ENCODE measurements around the gene SLC46A3.
"Not testable (repeated sequence)": the region's sequence is repeated elsewhere in the genome, so short reads cannot be mapped to it uniquely, and the experiment has no call there.

SLC46A3 gene, protein sequence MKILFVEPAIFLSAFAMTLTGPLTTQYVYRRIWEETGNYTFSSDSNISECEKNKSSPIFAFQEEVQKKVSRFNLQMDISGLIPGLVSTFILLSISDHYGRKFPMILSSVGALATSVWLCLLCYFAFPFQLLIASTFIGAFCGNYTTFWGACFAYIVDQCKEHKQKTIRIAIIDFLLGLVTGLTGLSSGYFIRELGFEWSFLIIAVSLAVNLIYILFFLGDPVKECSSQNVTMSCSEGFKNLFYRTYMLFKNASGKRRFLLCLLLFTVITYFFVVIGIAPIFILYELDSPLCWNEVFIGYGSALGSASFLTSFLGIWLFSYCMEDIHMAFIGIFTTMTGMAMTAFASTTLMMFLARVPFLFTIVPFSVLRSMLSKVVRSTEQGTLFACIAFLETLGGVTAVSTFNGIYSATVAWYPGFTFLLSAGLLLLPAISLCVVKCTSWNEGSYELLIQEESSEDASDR

DNA sequence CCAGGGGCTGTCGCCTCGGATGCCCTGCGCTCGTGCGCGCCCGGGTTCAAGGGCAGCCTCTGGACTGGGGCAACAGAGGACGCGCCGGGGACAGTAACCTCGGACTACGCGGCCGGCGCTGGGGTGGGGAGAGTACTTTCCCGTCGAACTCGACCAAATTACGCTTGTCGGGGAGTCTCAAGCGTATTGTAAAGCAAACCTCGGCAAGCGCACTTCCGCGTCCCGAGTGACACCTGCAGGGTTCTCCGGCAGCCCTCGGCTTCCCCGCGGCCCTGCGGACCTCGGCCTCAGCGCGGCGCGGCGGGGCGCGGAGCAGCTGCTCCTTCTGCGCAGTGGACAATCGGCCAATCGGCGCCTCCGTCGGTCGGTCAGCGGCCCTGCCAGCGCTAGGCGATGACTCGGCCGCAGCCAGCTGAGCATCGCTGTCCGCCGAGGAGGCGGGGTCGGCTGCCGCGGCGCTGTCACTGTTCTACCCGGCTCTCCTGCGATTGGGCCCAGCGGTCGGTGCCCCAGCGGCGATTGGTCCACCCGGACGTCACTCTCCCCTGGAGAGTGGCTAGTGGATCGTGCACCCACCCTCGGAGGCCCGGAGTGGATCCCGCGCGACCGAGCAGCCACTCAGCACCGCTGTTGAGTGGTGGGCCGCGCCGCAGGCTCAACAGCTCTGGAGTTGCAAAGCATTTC lies at the start of gene SLC46A3:
SLC46A3 (minus strand) TSS at position 428 of the 684 bp plus-strand sequence. CDS start 972 bp downstream, outside the sequence.
- DNase-seq, result peak; percentile 59

DNA sequence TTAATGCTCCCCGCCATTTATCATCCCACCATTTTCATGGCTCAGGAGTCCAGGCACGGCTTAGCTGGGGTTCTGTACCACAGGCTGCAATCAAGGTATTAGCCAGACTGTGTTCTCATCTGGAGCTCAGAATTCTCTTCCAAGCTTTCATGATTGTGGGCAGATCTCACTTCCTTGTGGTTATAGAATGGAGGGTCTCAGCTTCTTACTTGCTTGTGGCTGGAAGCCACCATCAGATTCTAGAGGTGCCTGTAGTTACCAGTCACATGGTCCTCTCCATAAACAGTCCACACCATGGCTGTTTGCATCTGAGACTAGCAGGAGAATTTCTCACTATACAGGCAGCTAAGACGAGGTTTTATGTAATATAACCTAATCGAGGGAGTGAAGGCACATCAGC lies 45.1 kb upstream of the SLC46A3 start:
- no peak for DNase-seq

DNA sequence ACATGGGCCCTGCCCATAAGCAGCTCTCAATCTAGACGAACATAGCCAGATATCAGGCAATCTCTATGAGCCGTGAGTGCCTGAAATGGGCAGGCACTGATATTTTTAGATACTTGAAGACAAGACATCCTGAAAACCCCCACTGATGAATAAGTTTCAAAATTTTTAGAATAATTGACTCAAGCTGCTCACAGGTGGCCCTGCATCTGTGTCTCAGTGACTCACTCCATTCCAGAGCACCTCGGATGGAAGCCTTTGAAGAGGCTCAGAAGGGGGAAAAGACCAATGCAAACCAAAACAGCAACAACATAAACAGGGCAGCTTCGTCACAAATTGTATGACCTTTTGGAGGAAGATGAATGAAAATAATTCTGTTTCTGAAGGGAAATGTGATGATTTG lies 42.8 kb upstream of the SLC46A3 start:
- DNase-seq, result no peak

DNA sequence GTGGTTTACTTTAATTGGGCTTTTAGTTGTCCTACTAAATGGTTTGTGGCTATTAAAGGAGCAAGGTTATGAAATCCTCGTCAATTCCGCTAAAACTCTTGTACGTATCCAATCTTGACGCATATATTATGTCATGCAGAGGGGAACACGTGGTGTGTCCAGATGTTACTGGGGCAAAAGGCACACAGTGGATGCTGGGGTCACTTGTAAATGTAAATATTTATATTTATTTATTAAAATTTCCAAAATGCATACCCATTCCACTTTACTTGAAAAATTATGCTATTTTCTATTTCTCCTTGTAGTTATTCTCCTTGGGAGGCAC lies 36.7 kb upstream of the SLC46A3 start:
- DNase-seq, result no peak

DNA sequence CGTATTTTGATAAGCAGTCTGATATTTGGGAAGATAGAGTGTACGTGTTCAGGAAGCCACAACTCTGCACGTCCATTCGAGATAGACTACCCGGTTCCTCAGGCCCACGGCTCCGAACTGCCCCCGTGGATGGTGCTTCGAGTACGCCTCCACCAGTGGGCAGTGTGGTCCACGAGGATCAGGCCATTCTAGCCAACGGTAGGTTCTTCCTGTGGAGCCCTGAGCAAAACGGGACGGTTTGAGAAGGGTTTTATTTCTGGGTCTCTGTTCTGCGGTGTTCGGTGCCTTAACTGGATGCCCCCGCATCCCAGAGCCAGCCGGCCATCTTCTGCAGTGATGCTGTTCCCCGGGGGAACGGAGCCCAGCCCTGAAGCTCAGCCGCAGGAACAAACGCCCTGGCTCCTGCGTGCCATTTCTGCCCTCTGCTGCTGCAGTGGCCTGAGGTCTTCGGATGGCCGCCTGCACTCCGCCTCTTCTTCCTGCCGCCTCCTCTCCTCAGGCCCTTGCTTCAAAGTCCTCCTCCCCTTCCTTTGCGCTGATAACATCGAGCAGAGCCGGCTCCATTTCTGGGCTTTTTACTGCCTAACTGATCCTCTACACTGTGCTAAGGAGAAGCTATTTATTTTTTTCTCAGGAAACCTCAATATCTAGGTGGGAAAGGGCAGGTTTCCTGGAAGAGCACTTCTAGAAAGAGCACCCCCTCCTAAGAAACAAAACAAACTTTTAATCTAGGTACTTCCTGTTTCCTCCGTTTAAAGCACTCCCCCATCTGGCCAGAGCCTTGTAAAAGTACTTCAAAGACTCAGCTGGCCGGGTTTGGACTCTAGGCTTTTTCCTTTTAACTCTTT lies 36.2 kb upstream of the SLC46A3 start:
- no peak for DNase-seq

DNA sequence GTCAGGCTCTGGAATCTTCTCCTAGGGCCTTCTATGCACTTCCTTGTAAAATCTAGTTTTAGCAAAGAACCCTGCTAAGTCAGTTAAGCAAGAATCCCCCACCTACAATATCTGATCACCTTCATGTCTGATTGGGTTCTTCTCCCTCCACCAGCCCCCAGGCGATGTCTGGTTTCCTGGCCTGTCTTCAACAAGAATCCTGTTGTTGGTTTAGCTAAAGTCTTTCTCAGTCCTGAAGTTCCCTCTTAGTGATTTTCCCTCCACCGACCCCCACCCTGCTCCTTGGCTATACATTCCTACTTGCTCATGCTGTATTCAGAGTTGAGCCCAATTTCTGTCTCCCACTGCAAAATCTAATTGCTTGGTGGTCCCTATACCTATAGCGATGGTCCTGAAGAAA lies 35.2 kb upstream of the SLC46A3 start:
- DNase-seq, result no peak

DNA sequence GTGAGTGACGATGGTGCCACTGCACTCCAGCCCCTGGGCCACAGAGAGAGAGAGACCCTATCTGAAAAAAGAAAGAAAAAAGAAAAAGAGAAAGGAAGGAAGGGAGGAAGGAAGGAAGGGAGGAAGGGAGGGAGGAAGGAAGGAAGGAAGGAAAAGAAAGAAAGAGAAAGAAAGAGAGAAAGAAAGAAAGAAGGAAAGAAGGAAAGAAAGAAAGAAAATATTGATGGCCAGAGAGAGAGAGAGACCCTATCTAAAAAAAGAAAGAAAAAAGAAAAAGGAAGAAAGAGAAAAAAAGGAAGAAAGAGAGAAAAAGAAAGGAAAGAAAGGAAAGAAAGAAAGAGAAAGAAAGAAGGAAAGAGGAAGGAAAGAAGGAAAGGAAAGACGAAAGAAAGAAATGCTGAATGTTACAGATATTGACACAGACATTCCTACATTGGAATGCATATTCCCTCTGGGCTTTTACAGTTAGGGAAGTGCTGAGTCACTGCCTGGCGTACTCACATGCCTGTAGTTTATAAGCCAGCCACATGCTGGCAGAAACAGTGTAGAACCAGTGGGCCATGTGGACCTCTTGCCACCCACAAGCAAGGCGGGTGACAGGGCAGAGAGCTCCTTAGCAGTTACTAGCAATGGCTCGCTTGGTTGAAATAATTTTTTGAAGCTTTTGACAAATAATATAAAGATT lies 34.6 kb upstream of the SLC46A3 start:
- DNase-seq, result peak; percentile 0

DNA sequence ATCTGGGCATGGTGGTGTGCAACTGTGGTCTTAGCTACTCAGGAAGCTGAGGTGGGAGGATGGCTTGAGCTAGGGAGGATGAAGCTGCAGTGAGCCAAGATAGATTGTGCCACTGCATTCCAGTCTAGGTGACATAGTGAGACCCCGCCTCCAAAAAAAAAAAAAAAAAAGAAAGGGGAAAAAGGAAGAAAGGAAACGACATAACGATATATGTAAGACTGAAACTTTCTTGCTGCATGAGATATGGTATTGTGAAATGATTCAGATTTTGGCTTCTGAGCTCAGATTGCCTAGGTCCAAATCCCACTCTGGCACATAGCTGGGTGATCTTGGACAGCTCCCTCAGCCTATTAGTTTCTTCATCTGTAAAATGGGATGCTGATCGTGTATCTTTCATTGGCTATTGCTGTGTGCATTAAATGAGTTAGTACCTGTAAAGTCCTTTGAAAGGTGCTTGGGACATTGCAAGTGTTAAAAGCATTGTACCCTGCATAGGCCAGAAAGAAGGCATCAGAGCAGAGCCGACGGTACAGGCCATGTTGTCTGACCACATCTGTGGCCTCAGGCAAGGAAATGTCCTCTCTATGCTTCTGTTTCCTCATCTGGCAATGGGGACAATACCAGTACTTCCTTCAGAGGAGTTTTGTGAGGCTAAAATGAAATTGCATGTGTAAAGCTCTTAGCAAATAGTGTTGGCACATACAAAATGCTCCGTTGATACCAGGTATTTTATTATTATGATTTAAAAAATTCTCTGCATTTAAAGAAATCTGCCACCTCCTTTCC lies 32.6 kb upstream of the SLC46A3 start:
- no peak for DNase-seq

DNA sequence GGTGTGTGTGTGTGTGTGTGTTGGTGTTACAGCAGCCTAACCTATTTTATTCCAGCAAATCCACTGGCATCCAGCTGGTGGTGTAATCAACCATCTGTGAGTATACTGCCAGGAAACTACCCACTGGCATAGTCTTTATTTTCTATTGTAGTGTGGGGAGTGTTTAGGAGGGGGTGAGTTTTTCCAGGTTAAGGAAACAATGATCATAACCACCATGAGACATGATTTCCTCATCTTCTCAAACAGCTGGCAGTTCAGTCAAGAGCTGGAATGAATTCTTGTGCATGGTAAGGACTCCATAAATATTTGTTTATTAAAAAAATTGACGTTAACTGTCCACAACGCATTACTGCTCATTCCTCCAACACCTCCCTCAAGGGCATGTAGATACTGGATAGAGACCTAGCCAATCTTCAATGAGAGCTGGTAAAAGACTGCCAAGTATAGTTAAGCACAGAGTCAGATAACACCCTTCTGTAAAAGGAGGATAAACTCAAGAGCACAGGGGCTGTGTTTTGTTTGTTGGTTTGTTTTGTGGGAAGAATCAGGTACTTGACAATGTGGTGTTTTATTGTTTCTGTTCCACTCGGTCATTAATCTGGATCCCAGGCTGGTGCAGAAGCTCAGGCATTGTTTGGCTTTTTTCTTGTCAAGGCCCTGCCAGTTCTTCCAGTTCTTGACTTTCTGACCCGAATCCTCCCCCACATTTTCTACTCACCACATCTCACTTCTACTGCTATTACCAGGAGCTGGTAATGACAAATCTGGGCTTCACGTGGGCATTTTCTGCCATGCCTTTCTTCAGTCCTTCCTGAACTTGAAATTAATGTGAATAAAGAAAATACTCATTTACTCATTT lies 31.6 kb upstream of the SLC46A3 start:
- DNase-seq, result peak; percentile 60

DNA sequence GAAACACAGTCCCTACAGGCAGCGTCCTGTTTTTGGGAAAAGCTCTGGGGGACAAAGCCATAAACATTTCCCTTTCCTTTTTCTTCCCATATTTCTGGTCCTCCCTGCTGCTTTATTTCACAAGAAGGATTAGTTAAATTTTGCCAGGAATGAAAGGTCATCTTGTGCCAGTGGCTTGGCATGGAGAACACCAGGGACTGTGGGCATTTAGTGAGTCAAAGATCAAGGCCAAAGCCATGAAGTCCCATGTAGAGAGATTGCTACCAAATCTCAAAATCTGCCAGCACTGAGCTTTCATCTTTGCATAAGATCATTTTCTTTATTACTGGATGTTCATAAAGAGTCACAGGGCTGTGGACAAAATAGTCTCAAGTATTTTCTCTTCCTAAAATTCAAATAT lies 29.1 kb upstream of the SLC46A3 start:
- no peak for DNase-seq

DNA sequence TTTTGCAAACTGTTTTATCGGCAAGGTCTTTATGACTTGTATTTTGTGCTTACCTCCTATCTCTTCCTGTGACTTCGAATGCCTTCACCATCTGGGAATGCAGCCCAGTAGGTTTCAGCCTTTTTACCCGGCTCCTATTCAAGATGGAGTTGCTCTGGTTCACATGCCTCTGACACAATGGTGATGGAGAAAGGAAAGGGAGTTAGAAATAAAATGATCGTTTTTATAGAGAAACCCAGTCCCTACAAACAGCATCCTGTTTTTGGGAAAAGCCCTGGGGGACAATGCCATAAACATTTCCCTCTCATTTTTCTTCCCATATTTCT lies 27.5 kb upstream of the SLC46A3 start:
- DNase-seq, result no peak

DNA sequence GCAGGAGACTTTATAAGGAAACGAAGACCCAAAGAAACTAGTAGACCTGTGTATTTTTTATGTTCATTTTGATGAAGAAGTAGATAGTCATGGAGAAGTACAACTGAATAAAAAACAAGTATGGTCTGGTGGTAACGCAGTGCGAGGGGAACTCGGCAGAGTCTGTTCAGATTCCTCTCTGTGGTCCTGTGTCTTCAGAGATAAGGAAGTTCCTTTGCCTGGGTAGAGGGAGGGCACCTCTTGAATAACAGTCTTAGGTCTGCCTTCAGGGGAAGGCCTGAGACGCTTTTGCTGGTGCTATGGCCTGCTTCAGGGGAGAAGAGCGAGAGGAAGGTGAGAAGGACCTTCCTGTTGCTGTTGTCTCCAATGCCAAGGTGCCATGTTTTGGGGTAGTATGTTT lies 25.9 kb upstream of the SLC46A3 start:
- DNase-seq, result no peak

DNA sequence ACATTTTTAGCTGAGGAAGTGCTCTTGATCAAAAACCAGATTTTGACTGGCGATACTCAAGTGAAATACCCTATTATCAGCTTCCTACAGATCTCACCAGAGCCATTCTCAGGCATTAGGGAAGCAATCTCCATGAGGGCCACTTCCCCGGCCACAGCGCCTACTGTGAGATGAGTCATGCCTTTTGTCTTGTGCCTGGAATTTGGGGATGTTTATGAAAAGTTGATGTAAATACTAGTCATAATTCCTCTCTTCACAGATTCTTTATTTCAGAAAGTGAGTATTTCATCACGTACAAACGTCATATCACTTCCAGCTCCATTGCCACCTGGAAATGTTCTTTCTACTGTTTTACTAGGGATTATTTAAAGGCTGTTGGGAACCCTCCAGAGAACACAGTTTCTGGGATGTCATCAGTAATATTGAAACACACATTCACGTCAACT lies 25.3 kb upstream of the SLC46A3 start:
- DNase-seq, result no peak

DNA sequence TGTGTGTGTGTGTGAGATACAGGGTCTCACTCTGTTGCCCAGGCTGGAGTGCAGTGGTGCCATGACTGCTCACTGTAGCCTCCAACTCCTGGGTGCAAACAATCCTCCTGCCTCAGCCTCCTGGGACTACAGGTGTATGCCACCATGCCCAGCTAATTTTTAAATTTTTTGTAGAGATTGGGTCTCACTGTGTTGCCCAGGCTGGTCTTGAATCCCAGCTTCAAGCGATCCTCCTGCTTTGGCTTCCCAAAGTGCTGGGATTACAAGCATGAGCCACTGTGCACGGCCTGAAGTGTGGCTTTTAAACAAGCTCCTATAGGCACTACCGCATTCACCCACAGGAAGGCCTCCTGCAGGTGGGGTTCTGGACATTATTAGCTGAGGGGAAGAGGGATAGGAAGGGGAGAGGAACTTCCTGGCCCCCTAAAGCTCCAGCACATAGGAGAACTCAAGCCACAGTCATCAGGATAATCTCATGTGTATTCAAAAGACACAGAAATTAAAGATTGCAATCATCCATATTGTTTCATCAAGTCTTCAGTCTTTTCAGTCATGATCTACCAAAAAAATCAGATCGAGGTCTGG lies 24.8 kb upstream of the SLC46A3 start:
- DNase-seq, result no peak

DNA sequence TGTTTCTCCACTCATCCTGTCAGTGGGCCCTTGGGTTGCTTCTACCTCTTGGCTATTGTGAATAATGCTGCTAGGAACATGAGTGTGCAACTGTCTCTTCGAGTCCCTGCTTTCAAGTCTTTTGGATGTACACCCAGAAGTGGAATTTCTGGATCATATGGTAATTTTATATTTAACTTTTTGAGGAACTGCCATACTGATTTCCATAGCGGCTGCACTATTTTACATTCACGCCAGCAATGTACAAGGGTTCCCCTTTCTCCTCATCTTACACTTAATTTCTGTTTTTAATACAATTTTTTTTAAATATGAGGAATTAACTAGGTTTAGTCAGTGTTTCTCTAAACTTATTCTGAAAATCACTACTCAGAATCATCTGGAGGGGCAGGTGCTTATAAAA lies 24.2 kb upstream of the SLC46A3 start:
- DNase-seq, result no peak

DNA sequence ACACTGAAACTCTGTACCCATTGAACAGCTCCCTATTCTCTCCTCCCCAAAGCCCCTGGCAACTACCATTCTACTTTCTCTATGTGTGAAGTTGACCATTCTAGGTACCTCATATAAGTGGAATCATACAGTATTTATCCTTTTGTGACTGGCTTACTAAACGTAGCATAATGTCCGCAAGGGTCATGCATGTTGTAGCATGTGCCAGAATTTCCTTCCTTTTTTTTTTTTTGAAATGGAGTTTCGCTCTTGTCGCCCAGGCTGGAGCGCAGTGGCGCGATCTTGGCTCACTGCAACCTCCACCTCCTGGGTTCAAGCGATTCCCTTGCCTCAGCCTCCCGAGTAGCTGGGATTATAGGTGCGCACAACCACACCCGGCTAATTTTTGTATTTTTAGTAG lies 23.7 kb upstream of the SLC46A3 start:
- DNase-seq, result not testable (repeated sequence)

DNA sequence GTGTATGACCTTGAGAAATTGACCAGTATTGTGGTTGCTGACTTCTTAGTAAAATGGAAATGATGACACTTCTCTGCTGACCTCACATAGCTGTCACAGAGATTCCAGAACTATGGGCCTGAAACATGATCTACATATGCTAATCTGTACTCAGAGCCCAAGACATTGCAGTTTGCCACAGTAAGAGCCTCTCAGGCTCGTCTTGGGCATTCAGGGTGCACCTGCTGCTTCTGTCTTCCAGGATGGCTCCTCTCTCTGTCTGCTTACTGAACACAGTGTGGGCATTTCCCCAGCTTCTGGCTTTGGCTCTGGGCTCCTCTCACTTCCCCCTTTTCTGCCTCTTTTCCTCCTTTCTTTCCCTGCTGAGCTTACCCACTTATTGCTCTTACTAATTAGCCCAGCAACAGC lies 22.3 kb upstream of the SLC46A3 start:
- DNase-seq, result no peak

DNA sequence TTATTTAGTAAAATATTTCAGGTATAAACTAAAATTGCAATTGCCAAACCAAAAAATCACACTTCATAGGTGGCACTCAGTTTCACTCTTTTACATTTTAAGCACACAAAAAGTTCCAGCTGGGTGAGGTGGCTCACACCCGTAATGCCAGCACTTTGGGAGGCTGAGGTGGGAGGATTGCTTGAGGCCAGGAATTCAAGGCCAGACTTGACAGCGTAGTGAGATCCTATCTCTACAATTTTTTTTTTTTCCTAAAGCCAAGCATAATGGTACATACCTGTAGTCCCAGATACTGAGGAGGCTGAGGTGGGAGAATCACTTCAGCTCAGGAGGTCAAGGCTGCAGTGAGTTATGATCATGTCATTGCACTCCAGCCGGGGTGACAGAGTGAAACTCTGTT lies 20.6 kb upstream of the SLC46A3 start:
- no peak for DNase-seq

DNA sequence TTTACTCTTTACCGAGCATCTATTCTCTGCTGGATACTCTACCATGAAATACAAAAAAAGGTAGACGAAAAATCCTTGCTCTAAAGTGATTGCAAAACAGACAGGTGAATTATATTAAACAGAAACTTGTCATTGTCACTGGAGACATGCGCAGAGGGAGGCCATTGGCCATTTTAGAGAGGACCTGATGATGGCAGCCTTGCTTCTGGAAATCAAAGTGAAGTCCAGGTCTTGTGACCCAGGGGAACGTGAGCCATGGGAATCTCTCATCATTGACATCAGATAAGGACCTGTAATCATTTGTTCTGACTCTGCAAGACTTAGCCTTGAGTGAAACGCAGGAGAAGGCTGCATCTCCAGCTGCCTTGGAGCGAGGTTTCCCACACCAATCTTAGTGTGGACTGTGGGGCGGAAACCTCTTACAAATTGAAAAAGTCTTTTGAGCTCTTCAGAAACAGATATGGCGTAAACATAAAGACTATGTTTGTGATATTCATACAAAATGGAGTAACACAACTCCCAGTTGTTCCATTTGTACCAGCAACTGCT lies 16.8 kb upstream of the SLC46A3 start:
- no peak for DNase-seq

DNA sequence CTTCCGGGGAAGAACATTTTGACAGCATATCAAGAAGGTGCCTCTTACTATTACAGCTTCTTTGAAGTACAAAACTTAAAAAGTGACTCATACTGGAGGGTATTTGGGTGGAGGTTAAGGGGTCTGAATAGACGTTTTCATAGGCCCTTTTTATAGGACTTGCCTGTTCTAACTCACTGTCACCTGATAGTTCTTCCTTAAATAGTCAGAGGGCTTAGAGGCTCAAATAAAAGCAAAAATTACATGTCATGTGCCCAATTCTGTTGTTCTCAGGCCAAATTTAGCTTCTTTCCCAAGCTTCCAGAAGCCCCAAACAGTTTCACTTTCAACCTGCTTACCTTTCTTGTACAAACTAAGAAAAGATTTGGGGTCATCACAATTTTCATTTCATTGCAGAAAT lies 16.1 kb upstream of the SLC46A3 start:
- DNase-seq, result no peak

DNA sequence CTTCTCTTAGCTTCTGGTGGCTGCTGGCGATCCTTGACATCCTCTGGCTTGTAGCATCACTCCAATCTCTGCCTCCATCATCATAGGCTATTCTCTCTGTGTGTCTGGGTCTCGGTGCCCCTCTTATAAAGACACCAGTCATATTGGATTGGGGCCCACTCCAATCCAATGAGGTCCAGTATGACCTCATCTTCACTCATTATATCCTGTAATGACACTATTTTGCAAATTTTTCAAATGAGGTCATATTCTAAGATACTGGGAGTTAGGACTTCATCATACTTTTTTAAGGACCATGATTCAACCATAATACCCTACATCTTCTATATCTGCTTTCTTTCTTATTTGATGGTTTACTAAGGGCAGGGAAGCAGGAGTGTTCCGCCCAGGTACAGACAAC lies 12.0 kb upstream of the SLC46A3 start:
- DNase-seq, result no peak

Measured in NCI-H2029 (cell line).